Endothelial cell of umbilical vein (primary cell): Measurements from ENCODE around the gene BCL2. TPM values are rescaled to one million over a fixed set of nuclear protein-coding genes. Genes with fewer than 3 reads are reported as not detected.

Source experiments
- BruUV-seq: library from RNA; stranded (reverse); fragments of 400-500 nt; replicated peaks from 2 replicates; lab custom pipeline; 2021; lab: Mats Ljungman, UMichigan
- CTCF ChIA-PET: fragments of 300-600, 350-600 bp; sonication (Branson Sonifier 250); formaldehyde crosslinking; loops from one replicate; lab custom pipeline; 2021; ENCODE audit warnings: antibody characterized with exemption, inconsistent platforms; lab: Charles Lee
- POLR2A ChIA-PET: fragments of 300-600, 350-600 bp; sonication (Branson Sonifier 250); formaldehyde crosslinking; loops from one replicate; lab custom pipeline; 2021; ENCODE audit warnings: antibody characterized with exemption, inconsistent platforms; lab: Charles Lee
- DNase-seq: peaks from one replicate; pipeline ENCODE4 v3.0.0-alpha.2; 2011; ENCODE audit warnings: low read depth, low spot score
- FAIRE-seq: peaks from 2 replicates; lab custom pipeline; 2011; peaks lifted over from hg19 to GRCh38; lab: Jason Lieb, UNC
- H2AFZ ChIP-seq: 2 replicates; pipeline ENCODE4 v1.6.0; 2012; ENCODE audit warnings: low read depth, low read length, control low read depth, inconsistent platforms
- H3K27ac ChIP-seq: 2 replicates; pipeline ENCODE4 v1.5.1; 2011; ENCODE audit warnings: low read depth, mild to moderate bottlenecking, control low read depth, low read length, moderate library complexity; ENCODE audit not compliant: insufficient read depth
- H3K27me3 ChIP-seq, 2 experiments: 2 replicates each; pipeline versions ENCODE4 v1.6.0 to v1.6.1; 2011; ENCODE audit warnings: low read length in 2 of 2, mixed read lengths in 1 of 2; ENCODE audit not compliant: control insufficient read depth in 2 of 2, insufficient read depth in 2 of 2
- H3K36me3 ChIP-seq, 2 experiments: 2 replicates in 1 of 2; 3 replicates in 1 of 2; pipeline ENCODE4 v1.5.1; 2011; ENCODE audit warnings: low read length in 2 of 2, mild to moderate bottlenecking in 1 of 2, moderate library complexity in 1 of 2; ENCODE audit not compliant: control insufficient read depth in 2 of 2, insufficient read depth in 2 of 2; ENCODE audit errors: extremely low read depth in 1 of 2
- H3K4me1 ChIP-seq: 3 replicates; pipeline ENCODE4 v1.5.1; 2011; ENCODE audit warnings: mild to moderate bottlenecking, low read length; ENCODE audit not compliant: control insufficient read depth, insufficient read depth; ENCODE audit errors: extremely low read depth
- H3K4me2 ChIP-seq: 2 replicates; pipeline ENCODE4 v1.6.1; 2011; ENCODE audit warnings: low read length, control low read depth, mixed read lengths; ENCODE audit not compliant: insufficient read depth
- H3K4me3 ChIP-seq, 3 experiments: fragments of 200-600 bp in 1 of 3; sonication (generic), shearing (Covaris generic) in 1 of 3; replicated peaks in 1 of 3; 2 replicates each; pipeline ENCODE4 v1.5.1; 2011 to 2016; ENCODE audit warnings: control low read depth in 3 of 3, low read length in 3 of 3, mild to moderate bottlenecking in 2 of 3, inconsistent platforms in 1 of 3, low read depth in 1 of 3, moderate library complexity in 1 of 3; ENCODE audit not compliant: insufficient read depth in 1 of 3
- H3K79me2 ChIP-seq: 2 replicates; pipeline ENCODE4 v1.6.0; 2012; ENCODE audit warnings: low read length, inconsistent platforms; ENCODE audit not compliant: control insufficient read depth, insufficient read depth
- H3K9ac ChIP-seq: replicated peaks from 2 replicates; pipeline ENCODE3; 2011; ENCODE audit warnings: low read length, control low read depth; ENCODE audit not compliant: insufficient read depth; ENCODE audit errors: extremely low read depth
- H3K9me1 ChIP-seq: replicated peaks from 3 replicates; pipeline ENCODE4 v1.6.0; 2011; ENCODE audit warnings: mild to moderate bottlenecking, low read length; ENCODE audit not compliant: control insufficient read depth, insufficient read depth; ENCODE audit errors: extremely low read depth
- H3K9me3 ChIP-seq: replicated peaks from 2 replicates; pipeline ENCODE4 v1.5.1; 2012; ENCODE audit warnings: low read length, inconsistent platforms; ENCODE audit not compliant: control insufficient read depth, insufficient read depth
- H4K20me1 ChIP-seq: replicated peaks from 2 replicates; pipeline ENCODE3; 2011; ENCODE audit warnings: mild to moderate bottlenecking, low read length; ENCODE audit not compliant: control insufficient read depth, insufficient read depth; ENCODE audit errors: extremely low read depth
- CTCF ChIP-seq, 2 donors: IDR thresholded peaks; 1 replicate in 1 of 2; 2 replicates in 1 of 2; pipeline ENCODE4 v1.5.1; 2011; ENCODE audit warnings: low read length in 2 of 2, mild to moderate bottlenecking in 2 of 2, moderate library complexity in 2 of 2, control low read depth in 1 of 2, inconsistent platforms in 1 of 2, low read depth in 1 of 2; ENCODE audit not compliant: insufficient read depth in 1 of 2; ENCODE audit errors: extremely low read depth in 1 of 2
- EZH2 ChIP-seq: IDR thresholded peaks from 2 replicates; pipeline ENCODE4 v1.6.1; 2012; ENCODE audit warnings: borderline replicate concordance, low read depth, mild to moderate bottlenecking, moderate library complexity, low read length, inconsistent platforms; ENCODE audit not compliant: severe bottlenecking
- FOS ChIP-seq: IDR thresholded peaks from 2 replicates; pipeline ENCODE4 v1.6.1; 2011; ENCODE audit warnings: mild to moderate bottlenecking, low read length, moderate library complexity, borderline replicate concordance; ENCODE audit not compliant: insufficient read depth
- GATA2 ChIP-seq: IDR thresholded peaks from 2 replicates; pipeline ENCODE4 v1.7.0; 2011; ENCODE audit warnings: low read depth, mild to moderate bottlenecking, moderate library complexity, mixed read lengths, low read length; ENCODE audit not compliant: insufficient read length, insufficient read depth
- JUN ChIP-seq: IDR thresholded peaks from 2 replicates; pipeline ENCODE4 v1.6.1; 2011; ENCODE audit warnings: borderline replicate concordance, low read depth; ENCODE audit not compliant: insufficient read length, insufficient read depth
- MAX ChIP-seq: IDR thresholded peaks from 2 replicates; pipeline ENCODE4 v1.6.1; 2011; ENCODE audit not compliant: insufficient read depth, insufficient read length
- MYC ChIP-seq: IDR thresholded peaks from one replicate; pipeline ENCODE4 v1.6.1; 2011; ENCODE audit warnings: mild to moderate bottlenecking, low read depth, low read length
- POLR2A ChIP-seq: IDR thresholded peaks from 2 replicates; pipeline ENCODE4 v1.6.1; 2012; ENCODE audit warnings: low read depth, mild to moderate bottlenecking, control low read depth, low read length
- POLR2AphosphoS5 ChIP-seq: IDR thresholded peaks from 2 replicates; pipeline ENCODE4 v1.6.1; 2012; ENCODE audit warnings: low read depth, mild to moderate bottlenecking, control low read depth, low read length, moderate library complexity; ENCODE audit not compliant: insufficient read depth
- dilution Hi-C: fragments of 300-500 bp; cut with MboI; formaldehyde crosslinking; loops from one replicate; pipeline ENCODE4 v1.15.0; 2019; ENCODE audit warnings: low sequenced_read_pairs; ENCODE audit not compliant: extremely low pct_ligation_motif_present
- intact Hi-C: fragments of 100-400 bp; cut with micrococcal nuclease; formaldehyde crosslinking; loops from one replicate; pipeline ENCODE4 v1.10.0; 2022
- polyA plus RNA-seq, 4 experiments: library from polyadenylated mRNA; depleted of rRNA in 3 of 4; stranded (reverse) in 3 of 4; unstranded in 1 of 4; fragments of >200 nt; gene quantifications; 2 replicates each; pipeline versions ENCODE4 v1.2.1 to v1.2.3, GENCODE V29; 2011 to 2012; ENCODE audit warnings: missing spikeins in 1 of 4
- total RNA-seq: library from RNA; stranded (reverse); gene quantifications from 2 replicates; pipeline ENCODE4 v1.2.3, GENCODE V29; 2021

The BCL2 gene
- total and polyA plus RNA-seq, 2 donors (not counting 3 experiments of a cell fraction or from before 2014, with no cell fraction given) = 0.35 to 5.0 TPM

GRCh38 chr18:63107171-63107845 lies 212.3 kb downstream of the BCL2 start:
- dilution Hi-C loops (no loop called here), intact Hi-C loops (no loop called here)
- no peak overlapping the region for H2AFZ ChIP-seq
- H3K9me1 ChIP-seq = no peaks in the 10 kb centered on the region
- H3K27me3 ChIP-seq = peaks cover 0 to 2% of the 10 kb centered on the region in 2 experiments
- no peaks in the 10 kb centered on the region for H3K9me3 ChIP-seq
- H3K4me1 ChIP-seq = peaks cover 7% of the 10 kb centered on the region
- H3K9ac ChIP-seq = no peak overlapping the region
- no peak overlapping the region for H3K27ac ChIP-seq
- H3K4me3 ChIP-seq = no peak overlapping the region
- ChIA-PET CTCF (no interaction called here), POLR2A (no interaction called here)
- H4K20me1 ChIP-seq = no peaks in the 10 kb centered on the region
- TF ChIP-seq POLR2AphosphoS5 (no peak), FOS (no peak), MAX (no peak), CTCF (IDR thresholded peaks at IDR 0.05; ENCODE audit: extremely low read depth in 1 of 2, insufficient read depth in 1 of 2, low read depth in 1 of 2, low read length in 2 of 2) (no peak), GATA2 (no peak), MYC (no peak), POLR2A (no peak), JUN (no peak), EZH2 (no peak)
- no TSS peak for BruUV-seq
- H3K36me3 ChIP-seq = no peaks in the 10 kb centered on the region
- H3K4me2 ChIP-seq = no peak overlapping the region
- DNase-seq (no peak), FAIRE-seq (no peak)
- no peaks in the 10 kb centered on the region for H3K79me2 ChIP-seq
